ENCODE measurements around the gene GDF2.

GDF2 gene

DNA sequence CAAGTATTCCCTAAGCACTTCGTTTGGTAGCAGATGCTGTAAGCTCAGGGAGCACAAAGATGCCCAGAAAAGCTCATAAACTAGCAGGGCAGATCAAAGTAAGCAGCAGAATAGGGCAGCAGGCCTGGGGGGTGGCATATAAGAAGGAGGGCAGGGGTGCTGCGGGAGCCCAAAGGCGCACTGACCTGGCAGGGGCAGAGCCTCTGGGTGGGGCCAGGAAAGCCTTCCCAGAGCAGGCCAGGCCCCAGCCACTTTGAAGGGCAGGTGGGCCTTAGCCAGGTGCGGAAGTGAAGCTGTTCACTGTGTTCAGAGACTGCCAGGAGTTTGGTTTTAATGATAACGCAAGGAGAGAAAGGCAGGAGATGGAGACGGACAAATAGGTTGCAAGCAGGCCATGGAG, 18.4 kb upstream of the GDF2 start:
- H3K27me3 ChIP-seq (ENCODE audit: insufficient read depth, poor library complexity, severe bottlenecking), result peaks cover 27% of the 10 kb centered on the region
- no peak overlapping the region for H3K4me3 ChIP-seq (replicated peaks; ENCODE audit: insufficient read depth, low read length)
- TF ChIP-seq GABPA (IDR thresholded peaks at IDR 0.05; ENCODE audit: low read depth), result no peak
- TF ChIP-seq POLR2AphosphoS5 (IDR thresholded peaks at IDR 0.05; ENCODE audit: low read depth), result no peak
- TF ChIP-seq, protein P1, sequence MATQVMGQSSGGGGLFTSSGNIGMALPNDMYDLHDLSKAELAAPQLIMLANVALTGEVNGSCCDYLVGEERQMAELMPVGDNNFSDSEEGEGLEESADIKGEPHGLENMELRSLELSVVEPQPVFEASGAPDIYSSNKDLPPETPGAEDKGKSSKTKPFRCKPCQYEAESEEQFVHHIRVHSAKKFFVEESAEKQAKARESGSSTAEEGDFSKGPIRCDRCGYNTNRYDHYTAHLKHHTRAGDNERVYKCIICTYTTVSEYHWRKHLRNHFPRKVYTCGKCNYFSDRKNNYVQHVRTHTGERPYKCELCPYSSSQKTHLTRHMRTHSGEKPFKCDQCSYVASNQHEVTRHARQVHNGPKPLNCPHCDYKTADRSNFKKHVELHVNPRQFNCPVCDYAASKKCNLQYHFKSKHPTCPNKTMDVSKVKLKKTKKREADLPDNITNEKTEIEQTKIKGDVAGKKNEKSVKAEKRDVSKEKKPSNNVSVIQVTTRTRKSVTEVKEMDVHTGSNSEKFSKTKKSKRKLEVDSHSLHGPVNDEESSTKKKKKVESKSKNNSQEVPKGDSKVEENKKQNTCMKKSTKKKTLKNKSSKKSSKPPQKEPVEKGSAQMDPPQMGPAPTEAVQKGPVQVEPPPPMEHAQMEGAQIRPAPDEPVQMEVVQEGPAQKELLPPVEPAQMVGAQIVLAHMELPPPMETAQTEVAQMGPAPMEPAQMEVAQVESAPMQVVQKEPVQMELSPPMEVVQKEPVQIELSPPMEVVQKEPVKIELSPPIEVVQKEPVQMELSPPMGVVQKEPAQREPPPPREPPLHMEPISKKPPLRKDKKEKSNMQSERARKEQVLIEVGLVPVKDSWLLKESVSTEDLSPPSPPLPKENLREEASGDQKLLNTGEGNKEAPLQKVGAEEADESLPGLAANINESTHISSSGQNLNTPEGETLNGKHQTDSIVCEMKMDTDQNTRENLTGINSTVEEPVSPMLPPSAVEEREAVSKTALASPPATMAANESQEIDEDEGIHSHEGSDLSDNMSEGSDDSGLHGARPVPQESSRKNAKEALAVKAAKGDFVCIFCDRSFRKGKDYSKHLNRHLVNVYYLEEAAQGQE (IDR thresholded peaks at IDR 0.05; ENCODE audit: insufficient replicate concordance, low read depth), result no peak
- no peak for TF ChIP-seq SPI1 (IDR thresholded peaks at IDR 0.05; ENCODE audit: borderline replicate concordance, low read depth)
- TF ChIP-seq, protein P2, sequence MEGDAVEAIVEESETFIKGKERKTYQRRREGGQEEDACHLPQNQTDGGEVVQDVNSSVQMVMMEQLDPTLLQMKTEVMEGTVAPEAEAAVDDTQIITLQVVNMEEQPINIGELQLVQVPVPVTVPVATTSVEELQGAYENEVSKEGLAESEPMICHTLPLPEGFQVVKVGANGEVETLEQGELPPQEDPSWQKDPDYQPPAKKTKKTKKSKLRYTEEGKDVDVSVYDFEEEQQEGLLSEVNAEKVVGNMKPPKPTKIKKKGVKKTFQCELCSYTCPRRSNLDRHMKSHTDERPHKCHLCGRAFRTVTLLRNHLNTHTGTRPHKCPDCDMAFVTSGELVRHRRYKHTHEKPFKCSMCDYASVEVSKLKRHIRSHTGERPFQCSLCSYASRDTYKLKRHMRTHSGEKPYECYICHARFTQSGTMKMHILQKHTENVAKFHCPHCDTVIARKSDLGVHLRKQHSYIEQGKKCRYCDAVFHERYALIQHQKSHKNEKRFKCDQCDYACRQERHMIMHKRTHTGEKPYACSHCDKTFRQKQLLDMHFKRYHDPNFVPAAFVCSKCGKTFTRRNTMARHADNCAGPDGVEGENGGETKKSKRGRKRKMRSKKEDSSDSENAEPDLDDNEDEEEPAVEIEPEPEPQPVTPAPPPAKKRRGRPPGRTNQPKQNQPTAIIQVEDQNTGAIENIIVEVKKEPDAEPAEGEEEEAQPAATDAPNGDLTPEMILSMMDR (IDR thresholded peaks at IDR 0.05; ENCODE audit: insufficient read depth, low read length), result no peak
- H3K27ac ChIP-seq (replicated peaks), result no peak overlapping the region
- no peak for DNase-seq (ENCODE audit: low read depth in 1 of 2, low spot score in 1 of 2)

DNA sequence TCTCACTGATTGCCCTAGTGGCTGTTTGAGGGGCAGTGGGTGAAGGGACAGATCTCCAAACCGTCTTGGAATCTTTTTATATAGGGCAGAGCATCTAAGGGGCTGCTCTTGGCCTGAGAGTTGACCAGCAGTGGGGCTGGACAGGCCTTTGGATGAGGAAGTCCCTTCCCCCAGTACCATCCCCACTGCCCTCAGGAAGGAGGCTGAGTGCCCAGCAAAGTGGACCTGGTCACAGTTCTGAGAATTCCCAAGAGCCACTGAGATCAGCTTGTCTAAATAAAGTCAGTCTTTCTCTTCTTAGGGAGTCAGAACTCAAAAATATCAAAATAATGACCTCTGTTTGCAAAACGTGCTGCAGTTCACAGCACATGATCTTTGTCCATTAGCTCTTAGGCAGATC, 16.7 kb upstream of the GDF2 start:
- H3K4me3 ChIP-seq (replicated peaks; ENCODE audit: insufficient read depth, low read length), result no peak overlapping the region
- TF ChIP-seq, protein P2 (IDR thresholded peaks at IDR 0.05; ENCODE audit: insufficient read depth, low read length), result no peak
- no peak for TF ChIP-seq GABPA (IDR thresholded peaks at IDR 0.05; ENCODE audit: low read depth)
- TF ChIP-seq POLR2AphosphoS5 (IDR thresholded peaks at IDR 0.05; ENCODE audit: low read depth), result no peak
- TF ChIP-seq SPI1 (IDR thresholded peaks at IDR 0.05; ENCODE audit: borderline replicate concordance, low read depth), result no peak
- TF ChIP-seq, protein P1 (IDR thresholded peaks at IDR 0.05; ENCODE audit: insufficient replicate concordance, low read depth), result no peak
- DNase-seq (ENCODE audit: low read depth in 1 of 2, low spot score in 1 of 2), result no peak
- no peak overlapping the region for H3K27ac ChIP-seq (replicated peaks)
- H3K27me3 ChIP-seq (ENCODE audit: insufficient read depth, poor library complexity, severe bottlenecking), result peaks cover 23% of the 10 kb centered on the region

DNA sequence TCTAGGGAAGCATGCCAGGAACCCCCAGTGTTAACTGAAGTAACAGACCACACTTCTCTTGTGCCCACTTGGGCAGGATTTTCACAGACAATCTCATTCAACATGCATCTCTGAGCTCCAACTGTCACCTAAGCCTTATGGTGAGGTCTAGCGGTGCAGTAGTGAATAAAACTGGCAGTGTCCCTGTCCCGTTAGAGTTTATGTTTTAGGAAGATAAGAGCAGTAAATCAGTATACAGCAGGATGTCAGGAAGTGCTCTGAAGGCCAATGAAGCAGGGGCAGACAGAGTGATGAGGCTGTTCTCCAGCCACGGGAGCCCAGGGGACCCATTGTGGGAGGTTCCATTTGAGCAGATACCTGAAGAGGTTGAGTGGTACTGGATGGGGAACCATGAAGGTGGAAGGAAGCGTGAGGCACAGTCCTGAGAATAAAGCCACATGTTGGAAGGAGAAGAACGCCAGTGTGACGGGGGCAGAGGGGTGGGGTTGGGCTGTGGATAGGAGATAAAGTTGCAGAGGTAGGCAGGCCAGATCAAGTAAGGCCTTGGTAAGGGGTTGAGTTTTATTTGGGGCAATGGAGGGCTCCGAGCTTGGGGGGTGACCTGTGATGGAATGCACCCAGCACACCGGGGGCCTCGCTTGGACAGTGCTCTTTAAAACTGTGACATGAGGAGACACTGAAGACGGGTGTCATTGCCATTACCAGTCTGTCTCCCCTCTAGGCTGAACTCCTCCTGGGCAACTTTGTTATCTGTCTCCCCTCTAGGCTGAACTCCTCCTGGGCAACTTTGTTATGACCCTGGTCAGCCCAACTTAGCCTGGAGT, 15.7 kb upstream of the GDF2 start:
- DNase-seq (ENCODE audit: low read depth in 1 of 2, low spot score in 1 of 2), result no peak
- no peak overlapping the region for H3K27ac ChIP-seq (replicated peaks)
- H3K4me3 ChIP-seq (replicated peaks; ENCODE audit: insufficient read depth, low read length), result no peak overlapping the region
- TF ChIP-seq, protein P2 (IDR thresholded peaks at IDR 0.05; ENCODE audit: insufficient read depth, low read length), result no peak
- TF ChIP-seq SPI1 (IDR thresholded peaks at IDR 0.05; ENCODE audit: borderline replicate concordance, low read depth) (no peak), POLR2AphosphoS5 (IDR thresholded peaks at IDR 0.05; ENCODE audit: low read depth) (no peak), GABPA (IDR thresholded peaks at IDR 0.05; ENCODE audit: low read depth) (no peak)
- TF ChIP-seq, protein P1 (IDR thresholded peaks at IDR 0.05; ENCODE audit: insufficient replicate concordance, low read depth), result no peak
- H3K27me3 ChIP-seq (ENCODE audit: insufficient read depth, poor library complexity, severe bottlenecking), result peaks cover 13% of the 10 kb centered on the region
